Astrocyte of the spinal cord (primary cell): ENCODE results near the gene AATF.

Experiments used
- DNase-seq: peaks from one replicate; pipeline ENCODE4 v3.0.0; 2011; ENCODE audit warnings: low read depth, low spot score
- H3K4me3 ChIP-seq: 2 replicates; pipeline ENCODE4 v1.5.1; 2011; ENCODE audit warnings: low read depth, mild to moderate bottlenecking, low read length, moderate library complexity
- in situ Hi-C: cut with HindIII; loops from 2 replicates; pipeline ENCODE4 v1.10.0; 2017; ENCODE audit warnings: low sequenced_read_pairs
- TF ChIP-seq, protein P1 (sequence below): IDR thresholded peaks from 2 replicates; pipeline ENCODE4 v1.5.1; 2012; ENCODE audit warnings: low read depth, mild to moderate bottlenecking, low read length, inconsistent platforms

Gene AATF

GRCh38 chr17:37031493-37032083, 82.8 kb downstream of the AATF start:
- TF ChIP-seq, protein P1, sequence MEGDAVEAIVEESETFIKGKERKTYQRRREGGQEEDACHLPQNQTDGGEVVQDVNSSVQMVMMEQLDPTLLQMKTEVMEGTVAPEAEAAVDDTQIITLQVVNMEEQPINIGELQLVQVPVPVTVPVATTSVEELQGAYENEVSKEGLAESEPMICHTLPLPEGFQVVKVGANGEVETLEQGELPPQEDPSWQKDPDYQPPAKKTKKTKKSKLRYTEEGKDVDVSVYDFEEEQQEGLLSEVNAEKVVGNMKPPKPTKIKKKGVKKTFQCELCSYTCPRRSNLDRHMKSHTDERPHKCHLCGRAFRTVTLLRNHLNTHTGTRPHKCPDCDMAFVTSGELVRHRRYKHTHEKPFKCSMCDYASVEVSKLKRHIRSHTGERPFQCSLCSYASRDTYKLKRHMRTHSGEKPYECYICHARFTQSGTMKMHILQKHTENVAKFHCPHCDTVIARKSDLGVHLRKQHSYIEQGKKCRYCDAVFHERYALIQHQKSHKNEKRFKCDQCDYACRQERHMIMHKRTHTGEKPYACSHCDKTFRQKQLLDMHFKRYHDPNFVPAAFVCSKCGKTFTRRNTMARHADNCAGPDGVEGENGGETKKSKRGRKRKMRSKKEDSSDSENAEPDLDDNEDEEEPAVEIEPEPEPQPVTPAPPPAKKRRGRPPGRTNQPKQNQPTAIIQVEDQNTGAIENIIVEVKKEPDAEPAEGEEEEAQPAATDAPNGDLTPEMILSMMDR = no peak
- H3K4me3 ChIP-seq = no peak overlapping the region
- in situ Hi-C loops = no loop called here
- DNase-seq = no peak

- in situ Hi-C loops = no loop called here
- TF ChIP-seq, protein P1 = no peak
- no peak overlapping the region for H3K4me3 ChIP-seq
- DNase-seq = no peak
Observed at GRCh38 chr17:37037590-37038155, 88.9 kb downstream of the AATF start.

- in situ Hi-C loops = no loop called here
Observed at GRCh38 chr17:37039269-37039668, 90.5 kb downstream of the AATF start.

DNA sequence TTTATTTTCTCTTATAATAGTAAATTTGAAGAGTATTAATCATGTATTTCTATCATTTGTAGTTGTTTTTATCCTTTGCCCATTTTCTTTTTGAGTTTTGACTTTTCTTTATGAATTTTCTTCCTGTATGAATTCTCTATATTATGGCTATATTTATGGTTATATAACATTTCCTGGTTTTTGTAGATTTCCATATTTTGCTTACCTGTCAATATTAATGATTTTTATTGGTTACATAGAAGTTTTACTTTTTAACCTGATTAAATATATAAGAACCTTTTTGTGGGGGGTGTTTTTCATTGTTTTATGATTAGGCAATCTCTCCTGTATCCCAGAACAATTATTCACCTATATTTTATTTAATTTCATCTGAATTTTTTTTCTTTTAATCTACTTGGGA, 93.2 kb downstream of the AATF start:
- H3K4me3 ChIP-seq = no peak overlapping the region
- in situ Hi-C loops = no loop called here
- TF ChIP-seq, protein P1 = no peak
- no peak for DNase-seq

More at GRCh38 chr17:37039269-37039668, 90.5 kb downstream of the AATF start:
- DNase-seq = no peak
- TF ChIP-seq, protein P1 = no peak
- H3K4me3 ChIP-seq = no peak overlapping the region

DNA sequence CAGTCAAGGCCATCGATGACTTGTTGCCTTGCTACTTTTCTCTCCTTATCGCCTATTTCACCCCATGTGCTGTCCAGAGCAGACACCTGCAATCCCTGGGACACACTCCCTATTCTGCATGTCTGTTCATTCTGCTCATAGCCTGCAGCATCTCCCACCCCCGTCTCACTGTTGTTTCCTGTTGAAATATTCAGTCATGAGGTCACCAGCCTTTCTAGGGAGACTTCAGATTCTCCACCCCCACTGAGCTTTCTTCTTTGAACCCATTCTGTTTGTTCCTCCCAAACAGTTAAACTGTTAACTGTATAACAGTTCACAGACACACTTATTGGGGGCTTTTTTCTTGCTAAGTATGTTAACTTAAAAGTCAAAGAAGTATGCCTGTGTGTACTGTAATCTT, 94.4 kb downstream of the AATF start:
- no peak overlapping the region for H3K4me3 ChIP-seq
- TF ChIP-seq, protein P1 = no peak
- peak; percentile 4 for DNase-seq
- in situ Hi-C loops = no loop called here

- in situ Hi-C loops = no loop called here
Observed at GRCh38 chr17:37045351-37045922, 96.7 kb downstream of the AATF start.

More at GRCh38 chr17:37045351-37045922, 96.7 kb downstream of the AATF start:
- TF ChIP-seq, protein P1 = no peak
- no peak overlapping the region for H3K4me3 ChIP-seq
- no peak for DNase-seq
